Endothelial cell of umbilical vein (primary cell): ENCODE results near the gene ETV3L.

Source experiments
- POLR2AphosphoS5 ChIP-seq: IDR thresholded peaks from 2 replicates; pipeline ENCODE4 v1.6.1; 2012; ENCODE audit warnings: low read depth, mild to moderate bottlenecking, control low read depth, low read length, moderate library complexity; ENCODE audit not compliant: insufficient read depth
- TF ChIP-seq, protein P1 (sequence below), 2 donors: IDR thresholded peaks; 1 replicate in 1 of 2; 2 replicates in 1 of 2; pipeline ENCODE4 v1.5.1; 2011; ENCODE audit warnings: low read length in 2 of 2, mild to moderate bottlenecking in 2 of 2, moderate library complexity in 2 of 2, control low read depth in 1 of 2, inconsistent platforms in 1 of 2, low read depth in 1 of 2; ENCODE audit not compliant: insufficient read depth in 1 of 2; ENCODE audit errors: extremely low read depth in 1 of 2

- TF ChIP-seq POLR2AphosphoS5 = no peak
- TF ChIP-seq, protein P1, sequence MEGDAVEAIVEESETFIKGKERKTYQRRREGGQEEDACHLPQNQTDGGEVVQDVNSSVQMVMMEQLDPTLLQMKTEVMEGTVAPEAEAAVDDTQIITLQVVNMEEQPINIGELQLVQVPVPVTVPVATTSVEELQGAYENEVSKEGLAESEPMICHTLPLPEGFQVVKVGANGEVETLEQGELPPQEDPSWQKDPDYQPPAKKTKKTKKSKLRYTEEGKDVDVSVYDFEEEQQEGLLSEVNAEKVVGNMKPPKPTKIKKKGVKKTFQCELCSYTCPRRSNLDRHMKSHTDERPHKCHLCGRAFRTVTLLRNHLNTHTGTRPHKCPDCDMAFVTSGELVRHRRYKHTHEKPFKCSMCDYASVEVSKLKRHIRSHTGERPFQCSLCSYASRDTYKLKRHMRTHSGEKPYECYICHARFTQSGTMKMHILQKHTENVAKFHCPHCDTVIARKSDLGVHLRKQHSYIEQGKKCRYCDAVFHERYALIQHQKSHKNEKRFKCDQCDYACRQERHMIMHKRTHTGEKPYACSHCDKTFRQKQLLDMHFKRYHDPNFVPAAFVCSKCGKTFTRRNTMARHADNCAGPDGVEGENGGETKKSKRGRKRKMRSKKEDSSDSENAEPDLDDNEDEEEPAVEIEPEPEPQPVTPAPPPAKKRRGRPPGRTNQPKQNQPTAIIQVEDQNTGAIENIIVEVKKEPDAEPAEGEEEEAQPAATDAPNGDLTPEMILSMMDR (IDR thresholded peaks at IDR 0.05; ENCODE audit: extremely low read depth in 1 of 2, insufficient read depth in 1 of 2, low read depth in 1 of 2, low read length in 2 of 2) = no peak
Observed at GRCh38 chr1:157133426-157133825, 33.8 kb upstream of the ETV3L start.
